ENCODE data around the gene CEP164. TPM values are rescaled to one million over a fixed set of nuclear protein-coding genes. Genes with fewer than 3 reads are reported as not detected.

Gene CEP164
- total and polyA plus RNA-seq, 2 of the 8 experiments (the other 6 are each of a cell fraction or from before 2014, with no cell fraction given) = 8.4 to 20.8 TPM

- no peak for TF ChIP-seq CHD7 (IDR thresholded peaks at IDR 0.05; ENCODE audit: insufficient replicate concordance, low read length)
- TF ChIP-seq POLR2AphosphoS5 (IDR thresholded peaks at IDR 0.05; ENCODE audit: low read depth, low read length) = no peak
- TF ChIP-seq EZH2 (IDR thresholded peaks at IDR 0.05; ENCODE audit: low read depth, low read length, severe bottlenecking) = no peak
- no peak for TF ChIP-seq TCF12 (IDR thresholded peaks at IDR 0.05; ENCODE audit: low read depth, low read length)
- TF ChIP-seq KDM4A (IDR thresholded peaks at IDR 0.05; ENCODE audit: low read depth, low read length, severe bottlenecking) = no peak
- no peak for TF ChIP-seq TAF7 (optimal IDR thresholded peaks at IDR 0.05; ENCODE audit: borderline replicate concordance, low read depth, low read length)
- TF ChIP-seq BCL11A (IDR thresholded peaks at IDR 0.05; ENCODE audit: low read depth in 2 of 2, low read length in 2 of 2) = no peak
- no peak for TF ChIP-seq E2F6 (IDR thresholded peaks at IDR 0.05)
- no peak for TF ChIP-seq SP1 (IDR thresholded peaks at IDR 0.05; ENCODE audit: low read depth, low read length)
- TF ChIP-seq USF2 (IDR thresholded peaks at IDR 0.05; ENCODE audit: low read length) = no peak
Measured at GRCh38 chr11:117392979-117393378, 65.3 kb downstream of the CEP164 start (continued).
